ENCODE results near the gene MICU2. TPM values are rescaled to one million over a fixed set of nuclear protein-coding genes. Genes with fewer than 3 reads are reported as not detected.

MICU2 gene
- total RNA-seq, 1 donor = 56.6 TPM

- no peak for TF ChIP-seq CTCF (IDR thresholded peaks at IDR 0.05; ENCODE audit: insufficient read depth, low read depth, low read length)
- no peak for DNase-seq (ENCODE audit: low read depth)
- no peak overlapping the region for H3K4me3 ChIP-seq (ENCODE audit: low read depth, low read length)
These were observed 122.6 kb downstream of the MICU2 start for GRCh38 chr13:21481359-21481758.

GRCh38 chr13:21478881-21479808, 124.8 kb downstream of the MICU2 start:
- DNase-seq (ENCODE audit: low read depth) = peak; percentile 84
- peak; percentile 51 for TF ChIP-seq CTCF (IDR thresholded peaks at IDR 0.05; ENCODE audit: insufficient read depth, low read depth, low read length)
- peak overlapping the region; percentile 48 for H3K4me3 ChIP-seq (ENCODE audit: low read depth, low read length)

GRCh38 chr13:21476893-21477472, 127.0 kb downstream of the MICU2 start:
- peak overlapping the region; percentile 50 for H3K4me3 ChIP-seq (ENCODE audit: low read depth, low read length)
- peak; percentile 99 for TF ChIP-seq CTCF (IDR thresholded peaks at IDR 0.05; ENCODE audit: insufficient read depth, low read depth, low read length)
- DNase-seq (ENCODE audit: low read depth) = peak; percentile 83

GRCh38 chr13:21475115-21475514, 128.9 kb downstream of the MICU2 start:
- no peak for DNase-seq (ENCODE audit: low read depth)
- TF ChIP-seq CTCF (IDR thresholded peaks at IDR 0.05; ENCODE audit: insufficient read depth, low read depth, low read length) = no peak
- no peak overlapping the region for H3K4me3 ChIP-seq (ENCODE audit: low read depth, low read length)

GRCh38 chr13:21470785-21471184, 133.2 kb downstream of the MICU2 start:
- no peak overlapping the region for H3K4me3 ChIP-seq (ENCODE audit: low read depth, low read length)
- DNase-seq (ENCODE audit: low read depth) = no peak
- no peak for TF ChIP-seq CTCF (IDR thresholded peaks at IDR 0.05; ENCODE audit: insufficient read depth, low read depth, low read length)

GRCh38 chr13:21466527-21466926, 137.4 kb downstream of the MICU2 start:
- DNase-seq (ENCODE audit: low read depth) = no peak
- H3K4me3 ChIP-seq (ENCODE audit: low read depth, low read length) = no peak overlapping the region
- TF ChIP-seq CTCF (IDR thresholded peaks at IDR 0.05; ENCODE audit: insufficient read depth, low read depth, low read length) = no peak
